Endothelial cell of hepatic sinusoid (primary cell): ENCODE results near the gene RASSF4.

Experiments
- in situ Hi-C: cut with HindIII; loops from 2 replicates; pipeline ENCODE4 v1.10.0; 2017; ENCODE audit warnings: low sequenced_read_pairs

Gene RASSF4, protein sequence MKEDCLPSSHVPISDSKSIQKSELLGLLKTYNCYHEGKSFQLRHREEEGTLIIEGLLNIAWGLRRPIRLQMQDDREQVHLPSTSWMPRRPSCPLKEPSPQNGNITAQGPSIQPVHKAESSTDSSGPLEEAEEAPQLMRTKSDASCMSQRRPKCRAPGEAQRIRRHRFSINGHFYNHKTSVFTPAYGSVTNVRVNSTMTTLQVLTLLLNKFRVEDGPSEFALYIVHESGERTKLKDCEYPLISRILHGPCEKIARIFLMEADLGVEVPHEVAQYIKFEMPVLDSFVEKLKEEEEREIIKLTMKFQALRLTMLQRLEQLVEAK

DNA sequence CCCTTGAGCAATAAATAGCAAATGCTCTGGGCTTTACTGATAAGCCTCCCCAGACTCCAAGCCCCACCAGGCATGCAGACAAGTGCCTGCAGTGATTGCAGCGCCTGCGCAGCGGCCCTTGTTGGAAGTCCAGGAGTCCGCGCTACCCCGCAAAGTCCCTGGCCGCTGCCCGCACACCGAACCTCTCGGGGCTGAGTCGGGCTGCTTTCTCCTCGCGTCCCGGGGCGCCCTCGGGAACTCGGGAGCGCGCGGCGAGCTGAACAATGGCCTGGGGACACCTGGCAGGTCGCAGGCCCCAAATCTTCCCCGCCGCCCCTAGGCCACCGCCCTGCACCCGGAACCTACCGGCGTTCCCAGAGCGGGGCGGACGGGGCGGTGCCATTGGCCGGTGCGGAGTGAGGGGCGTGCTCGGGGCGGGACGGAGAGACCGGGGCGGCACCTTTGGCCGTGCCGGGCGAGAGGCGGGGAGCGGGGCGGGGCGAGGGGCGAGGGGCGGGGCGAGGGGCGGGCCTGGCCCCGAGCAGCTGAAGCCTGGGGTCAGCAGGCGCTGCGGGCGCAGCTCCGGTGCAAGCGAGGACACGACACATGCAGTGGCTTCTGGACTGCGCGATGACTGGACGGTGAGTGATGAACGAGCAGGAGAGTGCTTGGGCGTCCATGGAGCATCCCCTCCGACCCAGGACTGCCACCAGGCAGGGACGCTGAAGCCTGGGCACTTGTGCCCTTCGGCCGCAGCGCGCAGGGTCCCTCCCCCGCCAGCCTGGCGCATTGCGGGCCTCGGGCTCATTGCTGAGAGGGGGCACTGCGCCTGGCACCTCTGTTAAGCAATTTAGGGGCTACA, at the start of gene RASSF4:
Gene RASSF4 (plus strand): TSS at position 556 of the 841 bp plus-strand sequence. CDS start 10,401 bp downstream, outside the sequence.
- in situ Hi-C loops, result loop anchor here (5.0 kb wide), 1 partner anchor 38 kb away; no protein-coding TSS in a partner anchor

DNA sequence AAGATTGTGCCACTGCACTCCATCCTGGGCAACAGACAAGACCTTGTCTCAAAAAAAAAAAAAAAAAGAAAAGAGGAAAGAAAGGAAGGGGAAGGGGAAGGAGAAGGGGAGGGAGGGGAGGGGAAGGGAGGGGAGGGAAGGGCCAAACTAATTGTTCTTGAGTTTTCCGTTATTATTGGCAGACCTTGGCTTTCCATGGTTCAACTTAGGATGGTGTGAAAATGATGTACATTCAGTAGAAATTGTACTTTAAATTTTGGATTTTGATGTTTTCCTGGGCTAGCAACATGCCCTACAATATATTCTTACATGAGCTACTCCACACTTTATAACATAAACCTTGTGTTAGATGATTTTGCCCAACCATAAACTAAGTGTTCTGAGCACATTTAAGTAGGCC, 49.7 kb upstream of the RASSF4 start:
- in situ Hi-C loops, result no loop called here

DNA sequence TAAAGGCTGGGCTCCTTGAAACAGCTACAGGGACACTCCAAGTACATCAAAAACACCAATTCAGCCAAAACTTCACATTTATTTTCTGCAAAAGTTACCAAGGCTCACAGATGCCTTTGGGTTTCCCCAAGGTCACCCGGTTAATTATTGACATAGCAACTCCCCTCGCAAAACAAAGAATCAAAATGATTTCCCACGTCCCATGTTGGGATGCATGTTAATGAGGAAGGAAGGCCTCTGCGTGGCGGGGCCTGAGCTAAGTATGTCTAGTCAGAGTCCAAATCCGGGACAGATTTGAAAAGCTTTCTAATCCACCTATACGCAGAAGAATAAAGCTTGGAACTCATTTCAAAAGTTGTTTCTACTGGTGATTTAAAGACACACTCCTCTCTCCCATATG, 49.0 kb upstream of the RASSF4 start:
- in situ Hi-C loops, result no loop called here

DNA sequence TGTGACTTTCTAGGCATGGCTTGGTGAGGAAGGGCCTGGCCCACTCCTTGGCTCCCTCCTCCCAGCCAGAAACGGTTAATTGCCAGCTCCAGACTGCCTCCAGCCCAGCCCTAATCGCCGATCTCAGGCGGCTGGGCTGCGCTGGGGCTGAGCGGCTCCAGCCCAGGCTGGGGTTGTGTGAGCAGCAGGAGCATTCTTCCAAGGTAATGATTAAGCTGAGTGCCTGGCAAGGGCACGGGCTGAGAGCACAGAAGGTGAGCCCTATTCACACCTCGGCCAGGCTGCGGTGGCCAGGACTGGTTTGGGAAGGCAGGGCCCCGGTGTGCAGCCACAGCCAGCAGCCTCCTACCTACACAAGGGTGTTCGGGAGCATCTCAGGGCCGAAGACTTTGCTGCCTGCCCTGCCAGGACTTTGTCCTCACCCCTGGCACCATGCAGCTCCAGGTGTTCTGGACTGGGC, 48.5 kb upstream of the RASSF4 start, which contains the start of gene TMEM72:
Gene TMEM72 (plus strand): TSS at position 257 of the 460 bp plus-strand sequence. CDS start 176 bp downstream, at position 433.
- in situ Hi-C loops, result no loop called here

DNA sequence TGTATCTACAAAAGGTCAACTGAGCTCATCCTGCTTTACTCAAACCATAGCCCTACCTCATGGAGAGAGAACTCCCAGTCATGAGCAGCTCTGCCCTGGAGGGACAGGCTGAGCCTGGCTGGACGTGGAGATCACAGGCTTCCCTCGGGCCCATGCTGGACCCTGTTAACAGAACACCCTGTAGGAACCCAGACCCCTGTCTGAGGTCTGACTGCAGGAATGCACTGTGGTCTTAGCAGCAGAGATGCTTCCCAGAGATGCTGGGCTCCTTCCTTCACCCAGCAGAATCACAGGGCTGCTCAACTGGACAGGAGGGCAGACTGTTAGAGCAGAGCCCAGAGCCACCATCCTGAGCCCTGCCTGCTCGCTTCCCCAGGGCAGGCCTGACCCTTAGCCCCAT, 47.7 kb upstream of the RASSF4 start:
- in situ Hi-C loops, result no loop called here

DNA sequence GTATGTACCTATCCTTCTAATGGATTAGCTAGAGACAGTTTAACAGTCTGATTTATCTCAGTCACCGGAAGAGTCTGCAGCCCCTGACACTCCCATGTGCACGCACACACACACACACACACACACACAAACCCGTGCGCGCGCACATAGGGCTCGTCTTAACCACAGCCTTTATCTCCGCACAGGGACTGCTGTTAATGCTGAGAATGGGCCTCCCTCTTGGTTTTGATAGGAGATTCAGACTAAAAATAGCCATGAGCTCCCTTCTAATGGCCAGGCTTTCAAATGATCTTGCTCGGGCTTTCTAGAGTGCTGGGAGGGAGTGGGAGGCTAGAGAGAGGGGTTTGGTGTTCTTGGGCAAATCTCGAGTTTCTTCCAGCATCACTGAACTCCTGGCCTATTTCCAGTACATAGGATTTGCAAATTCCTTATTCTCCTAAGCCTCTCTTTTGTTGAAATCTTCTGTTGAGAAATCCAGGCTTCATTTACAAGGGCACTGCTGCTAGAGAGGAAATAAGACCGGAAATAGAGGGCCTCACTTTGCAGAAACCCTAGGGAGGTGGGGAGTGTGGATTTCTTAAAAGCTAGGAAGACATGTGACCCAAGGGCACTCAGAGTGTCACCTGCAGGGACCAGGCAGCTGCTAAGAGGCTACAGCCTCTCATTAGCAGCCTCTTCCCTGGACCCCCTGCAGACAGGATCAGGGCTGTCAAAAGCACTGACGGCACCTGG, 46.1 kb upstream of the RASSF4 start:
- in situ Hi-C loops, result no loop called here

DNA sequence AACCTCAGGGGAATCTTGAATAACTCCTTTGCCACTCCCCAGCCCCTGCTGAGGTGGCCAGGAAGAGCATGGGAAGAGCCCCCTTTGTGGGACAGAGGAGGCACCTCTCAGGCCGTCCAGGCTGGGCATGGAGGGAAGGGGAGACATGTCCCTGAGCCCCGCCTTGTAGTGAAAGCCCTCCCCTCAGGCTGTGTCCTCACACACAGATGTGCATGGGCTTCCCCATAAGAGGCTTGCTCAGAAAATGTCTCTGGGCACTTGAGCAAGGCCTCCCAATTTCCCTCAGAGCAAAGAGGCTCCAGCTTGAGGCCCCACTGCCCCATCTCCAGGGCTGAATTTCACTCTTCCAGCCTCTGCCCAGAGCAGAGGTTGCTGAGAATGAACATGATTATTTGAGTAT, 44.7 kb upstream of the RASSF4 start:
- in situ Hi-C loops, result no loop called here

DNA sequence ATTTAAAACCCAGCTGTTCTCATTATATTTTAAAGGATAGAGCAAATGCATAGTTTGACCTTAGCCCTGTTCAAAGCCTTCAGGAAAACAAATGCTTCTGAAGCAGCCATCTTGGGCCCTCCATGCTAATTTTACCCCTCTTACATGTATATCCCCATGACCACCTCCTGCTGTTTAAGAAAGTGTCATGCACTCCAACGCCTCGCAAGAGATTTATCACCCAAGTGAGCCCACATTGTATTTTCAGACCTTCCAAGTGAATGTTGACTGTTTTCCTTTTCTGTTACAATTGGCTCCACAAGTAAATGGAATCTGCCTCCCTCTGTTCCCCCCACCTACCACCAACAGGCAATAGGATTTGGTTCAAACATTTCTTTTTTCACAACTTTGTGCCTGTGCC, 43.2 kb upstream of the RASSF4 start:
- in situ Hi-C loops, result no loop called here

DNA sequence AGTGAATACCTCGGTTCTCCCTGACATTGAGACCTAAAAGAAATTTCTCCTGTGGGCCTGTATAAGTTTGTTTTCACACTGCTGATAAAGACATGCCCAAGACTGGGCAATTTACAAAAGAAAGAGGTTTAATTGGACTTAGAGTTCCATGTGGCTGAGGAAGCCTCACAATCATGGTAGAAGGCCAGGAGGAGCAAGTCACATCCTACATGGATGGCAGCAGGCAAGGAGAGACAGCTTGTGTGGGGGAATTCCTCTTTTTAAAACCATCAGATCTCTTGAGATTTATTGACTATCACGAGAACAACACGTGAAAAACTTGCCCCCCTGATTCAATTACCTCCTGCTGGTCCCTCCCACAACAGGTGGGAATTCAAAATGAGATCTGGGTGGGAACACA, 41.8 kb upstream of the RASSF4 start:
- in situ Hi-C loops, result no loop called here

DNA sequence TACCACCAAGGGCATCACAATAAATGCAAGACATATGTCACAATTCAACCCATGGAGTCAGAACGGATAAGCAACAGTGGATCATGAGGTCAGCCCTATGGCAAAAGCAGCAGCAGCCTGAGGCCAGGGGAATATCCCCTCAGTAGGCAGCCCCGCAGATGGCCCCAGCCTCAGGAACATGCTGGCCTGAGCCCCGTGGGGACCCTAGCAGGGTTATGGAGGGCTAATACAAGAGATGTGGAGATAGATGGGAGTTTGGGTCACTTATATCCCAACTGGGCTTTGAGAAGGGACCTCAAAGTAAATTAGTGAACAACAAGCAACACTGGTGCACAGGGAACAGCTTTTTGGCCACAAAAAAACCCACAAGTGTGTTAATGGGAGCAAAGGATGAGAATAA, 39.4 kb upstream of the RASSF4 start:
- in situ Hi-C loops, result no loop called here

DNA sequence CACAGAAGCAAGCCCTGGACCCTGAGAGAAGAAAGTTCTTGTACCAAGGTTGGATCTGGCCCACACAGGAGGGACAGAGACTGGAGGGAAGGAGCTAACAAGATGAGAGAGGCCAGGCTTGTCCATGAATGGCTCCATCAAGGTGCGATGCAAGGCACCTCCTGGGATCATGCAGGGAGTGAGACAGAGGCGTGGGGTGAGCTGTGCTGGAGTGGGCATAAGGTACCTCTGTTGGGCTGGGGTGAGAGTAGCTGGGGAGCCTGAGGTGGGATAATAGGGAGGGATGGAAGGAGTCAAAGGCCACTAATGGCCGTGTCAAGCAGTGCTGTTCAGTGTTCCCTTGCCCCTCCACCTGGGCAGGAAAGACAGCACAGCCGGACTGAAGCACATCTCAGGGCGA, 38.5 kb upstream of the RASSF4 start:
- in situ Hi-C loops, result no loop called here

DNA sequence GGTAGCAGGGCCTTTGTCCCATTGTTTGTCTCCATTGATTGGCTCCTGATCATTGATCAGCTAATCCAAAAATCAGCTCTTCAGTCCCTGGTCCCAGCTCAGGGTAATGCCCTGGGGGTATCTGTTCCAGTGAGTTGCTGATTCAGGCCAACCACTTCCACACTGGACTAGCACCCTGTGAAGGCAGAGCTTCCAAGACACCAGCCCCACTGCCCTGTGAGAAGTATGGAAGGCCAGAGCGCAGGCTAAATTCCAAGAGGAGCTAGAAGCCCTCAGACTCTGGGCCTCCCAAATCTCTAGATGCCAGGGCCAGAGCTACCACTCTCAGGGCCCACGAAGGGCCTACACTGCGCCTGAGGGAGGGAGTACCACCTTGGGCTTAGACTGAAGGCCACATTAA, 38.1 kb upstream of the RASSF4 start:
- in situ Hi-C loops, result no loop called here

DNA sequence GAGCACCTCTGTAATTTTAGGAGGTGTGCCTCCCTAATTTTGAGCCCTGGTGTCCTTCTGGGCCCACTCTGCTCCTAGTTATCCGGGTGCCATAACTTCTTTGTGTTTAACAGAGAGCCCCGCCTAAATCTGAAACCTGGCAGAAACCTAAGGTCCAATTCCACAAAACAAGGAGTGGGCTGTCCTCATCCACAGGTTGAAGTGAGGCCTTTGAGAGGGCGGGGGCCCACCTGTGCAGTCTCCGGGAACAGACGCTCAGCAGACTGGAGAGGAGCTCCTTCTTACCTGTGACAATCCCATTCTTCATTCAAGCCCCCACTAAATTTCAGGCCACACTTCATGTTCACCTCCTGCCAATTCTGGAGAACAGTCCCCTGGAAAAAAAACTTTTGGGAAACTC, 37.6 kb upstream of the RASSF4 start:
- in situ Hi-C loops, result no loop called here

DNA sequence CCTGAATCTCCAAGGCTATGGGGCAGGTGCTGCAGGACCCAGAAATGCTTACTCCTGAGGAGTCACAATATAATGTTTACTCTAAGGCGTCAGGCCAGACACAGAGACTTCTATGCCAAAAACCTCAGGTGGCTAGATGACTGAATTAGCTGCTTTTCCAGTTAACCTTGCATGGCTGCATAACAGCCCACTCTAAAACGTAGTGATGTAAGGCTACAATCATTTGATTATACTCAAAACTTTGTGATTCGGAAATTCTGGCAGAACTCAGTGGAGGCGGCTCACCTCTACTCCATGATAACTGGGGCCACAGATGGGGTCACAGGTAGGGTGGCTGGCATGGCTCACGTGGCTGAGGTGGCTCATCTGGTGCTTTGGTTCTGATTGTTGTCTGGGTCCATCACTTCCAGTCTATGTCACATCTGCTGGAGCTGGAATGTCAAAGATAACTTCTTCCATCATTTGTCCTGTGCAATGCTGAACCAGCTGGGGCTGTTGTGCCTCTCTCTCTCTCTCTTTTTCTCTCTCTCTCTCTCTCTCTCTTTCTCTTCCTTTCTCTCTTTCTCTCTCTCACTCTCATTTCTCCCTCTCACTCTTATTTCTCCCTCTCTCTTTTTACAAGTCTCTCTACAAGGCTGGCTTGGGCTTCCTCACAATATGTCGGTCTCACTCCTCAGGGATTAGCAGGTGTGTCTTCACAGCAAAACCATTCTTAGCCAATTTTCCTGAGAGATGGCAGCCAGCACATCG, 36.6 kb upstream of the RASSF4 start:
- in situ Hi-C loops, result no loop called here

DNA sequence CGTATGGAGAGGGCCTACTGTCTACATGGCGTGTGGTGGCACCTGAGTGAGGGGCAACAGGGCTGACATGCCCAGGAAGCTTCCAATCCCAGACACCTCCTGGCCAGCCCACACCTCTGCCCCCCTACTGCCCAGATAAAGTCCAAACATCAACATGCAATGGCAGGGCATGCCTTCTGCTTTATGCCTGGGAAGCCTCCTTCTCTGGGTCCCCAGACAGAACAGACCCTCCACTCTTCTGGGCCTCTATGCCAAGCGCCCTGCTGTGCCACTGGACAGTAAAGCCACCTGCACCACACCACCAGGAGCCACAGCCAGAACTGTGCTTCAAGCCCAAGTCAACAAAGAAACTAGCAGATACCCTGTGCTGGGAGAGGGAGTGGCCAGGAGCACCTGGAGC, 36.0 kb upstream of the RASSF4 start:
- in situ Hi-C loops, result no loop called here

DNA sequence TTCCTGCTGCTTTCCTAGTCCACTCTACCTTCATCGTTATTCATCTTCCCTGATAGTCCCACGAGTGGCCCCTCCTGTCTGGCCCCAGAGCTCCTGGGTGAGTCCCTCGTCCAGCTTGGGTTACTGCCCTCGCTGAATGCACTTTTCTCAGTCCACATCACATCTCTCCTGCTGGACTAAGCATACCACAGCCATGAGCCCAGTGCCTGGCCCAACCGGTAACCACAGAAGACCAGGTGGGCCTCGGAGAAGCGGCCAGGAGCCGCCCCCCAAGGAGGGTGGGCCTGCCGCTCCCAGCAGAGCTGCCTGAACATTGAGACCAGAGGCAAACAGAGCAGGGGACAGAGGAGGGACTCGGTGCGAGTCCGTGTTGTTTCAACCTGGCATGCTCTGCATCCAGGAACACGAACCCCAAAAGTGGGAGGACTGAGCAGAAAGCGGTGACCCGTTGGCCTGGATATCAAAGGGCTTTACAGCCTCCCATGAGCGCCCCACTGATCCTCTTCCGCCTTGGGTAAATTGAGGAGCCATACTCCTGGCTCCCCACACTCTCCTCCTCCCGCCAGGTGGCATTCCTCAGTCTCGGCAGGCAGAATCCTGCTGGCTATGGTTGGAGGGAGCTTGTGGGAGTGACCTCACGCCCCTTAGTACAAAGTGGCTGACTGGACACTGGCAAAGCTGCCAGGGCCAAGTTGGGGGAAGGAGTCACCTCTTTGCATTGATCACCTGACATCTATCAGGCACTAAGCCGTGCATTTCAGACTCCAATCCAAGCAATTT, 35.2 kb upstream of the RASSF4 start:
- in situ Hi-C loops, result no loop called here

DNA sequence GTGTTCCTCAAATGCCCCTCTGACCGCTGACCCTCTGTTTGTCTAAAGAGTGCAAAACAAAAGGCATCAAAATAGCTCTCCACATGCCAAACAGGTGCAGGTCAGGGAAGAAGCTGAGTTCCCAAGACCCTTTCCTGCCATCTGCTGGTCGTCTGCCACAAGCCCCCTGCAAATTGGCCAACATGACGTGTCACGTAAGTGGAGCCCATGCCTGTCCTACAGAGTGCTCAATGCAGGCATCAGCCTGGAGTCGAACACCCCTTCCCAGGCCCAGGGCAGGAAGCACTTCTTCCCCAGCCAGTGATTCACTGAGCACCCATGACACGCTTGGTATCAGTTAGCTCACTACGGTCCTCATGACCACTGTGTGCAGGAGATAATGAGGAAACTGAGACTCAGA, 34.4 kb upstream of the RASSF4 start:
- in situ Hi-C loops, result no loop called here

DNA sequence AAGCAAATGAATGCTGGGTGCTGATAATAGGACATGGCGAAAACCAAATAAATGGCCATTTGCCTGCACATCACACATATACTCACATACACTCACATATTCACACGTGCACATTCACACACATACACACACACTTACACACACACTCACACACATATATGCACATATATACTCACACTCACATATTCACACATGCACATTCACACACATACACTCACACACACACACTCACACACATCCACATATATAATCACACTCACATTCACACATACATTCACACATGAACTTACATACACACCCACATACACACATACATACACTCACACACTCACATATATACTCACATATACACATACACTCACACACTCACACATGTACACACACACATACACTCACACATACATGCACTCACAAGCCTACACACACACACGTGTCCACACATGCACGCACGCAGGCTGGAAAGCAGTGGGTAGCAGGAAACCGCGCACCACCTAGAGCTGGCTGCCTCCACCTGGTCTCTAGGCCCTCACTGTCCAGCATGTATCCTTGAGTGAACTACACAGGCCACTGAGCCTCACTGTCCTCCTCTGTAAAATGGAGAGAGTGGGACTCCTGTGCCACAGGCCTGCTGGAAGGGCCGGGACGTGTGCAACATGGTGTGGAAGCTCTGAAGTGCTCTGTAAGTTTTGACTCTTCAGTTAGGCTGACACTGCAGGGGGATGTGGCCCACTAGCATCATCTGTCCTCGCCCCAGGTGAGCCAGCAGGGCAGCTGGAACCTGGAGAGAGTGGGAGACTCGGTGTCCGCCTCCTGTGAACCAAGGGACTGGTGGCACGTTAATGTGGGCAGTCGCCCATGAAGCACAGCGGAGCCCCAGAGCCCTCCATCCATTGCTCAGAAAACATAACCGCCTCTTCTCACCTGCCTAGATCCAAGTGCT, 33.5 kb upstream of the RASSF4 start:
- in situ Hi-C loops, result no loop called here
